Fibroblast of skin of abdomen (primary cell): ENCODE results near the gene TBC1D10B. TPM values are rescaled to one million over a fixed set of nuclear protein-coding genes. Genes with fewer than 3 reads are reported as not detected.

Source experiments
- DNase-seq: peaks from one replicate; pipeline ENCODE4 v3.0.0-alpha.2; 2013
- polyA plus RNA-seq, 2 experiments: library from polyadenylated mRNA; unstranded; fragments of 120-200 nt; gene quantifications; one replicate each; pipeline ENCODE4 v1.2.1, GENCODE V29; 2013; ENCODE audit not compliant: insufficient read length in 2 of 2

Gene TBC1D10B
- polyA plus RNA-seq (2013, experiment 1 of 2; ENCODE audit: insufficient read length) = 36.5 TPM
- polyA plus RNA-seq (2013, experiment 2 of 2; ENCODE audit: insufficient read length) = 37.5 TPM

GRCh38 chr16:30370456-30371247 lies at the start of gene TBC1D10B:
Gene TBC1D10B (minus strand): TSS chr16:30370494. CDS start chr16:30370183, 311 bp downstream.
- peak; percentile 100 for DNase-seq

GRCh38 chr16:30418350-30419181 lies 48.3 kb upstream of the TBC1D10B start:
- no peak for DNase-seq

GRCh38 chr16:30417529-30418349 lies 47.4 kb upstream of the TBC1D10B start:
- peak; percentile 87 for DNase-seq

GRCh38 chr16:30416624-30417528 lies 46.6 kb upstream of the TBC1D10B start:
- DNase-seq = no peak

GRCh38 chr16:30416047-30416603 lies 45.8 kb upstream of the TBC1D10B start:
- no peak for DNase-seq

- no peak for DNase-seq
Measured at GRCh38 chr16:30414159-30414558, 43.9 kb upstream of the TBC1D10B start.

GRCh38 chr16:30413112-30413806 lies 43.0 kb upstream of the TBC1D10B start:
- no peak for DNase-seq

- DNase-seq = peak; percentile 83
Measured at GRCh38 chr16:30409125-30410060, 39.1 kb upstream of the TBC1D10B start.

- no peak for DNase-seq
Measured at GRCh38 chr16:30407804-30408534, 37.7 kb upstream of the TBC1D10B start.

GRCh38 chr16:30407102-30407803 lies 37.0 kb upstream of the TBC1D10B start, which contains the start of gene ZNF771:
Gene ZNF771 (plus strand): TSS chr16:30407606. CDS start chr16:30408054, 448 bp downstream.
- DNase-seq = peak; percentile 86

- DNase-seq = no peak
Measured at GRCh38 chr16:30406795-30407101, 36.5 kb upstream of the TBC1D10B start.

- no peak for DNase-seq
Measured at GRCh38 chr16:30401768-30402425, 31.6 kb upstream of the TBC1D10B start.

GRCh38 chr16:30399435-30400186 lies 29.3 kb upstream of the TBC1D10B start:
- DNase-seq = no peak

GRCh38 chr16:30398661-30399434 lies 28.6 kb upstream of the TBC1D10B start:
- DNase-seq = no peak

- no peak for DNase-seq
Measured at GRCh38 chr16:30397776-30398660, 27.7 kb upstream of the TBC1D10B start.
